ENCODE results near the gene ANKRD34B.

DNA sequence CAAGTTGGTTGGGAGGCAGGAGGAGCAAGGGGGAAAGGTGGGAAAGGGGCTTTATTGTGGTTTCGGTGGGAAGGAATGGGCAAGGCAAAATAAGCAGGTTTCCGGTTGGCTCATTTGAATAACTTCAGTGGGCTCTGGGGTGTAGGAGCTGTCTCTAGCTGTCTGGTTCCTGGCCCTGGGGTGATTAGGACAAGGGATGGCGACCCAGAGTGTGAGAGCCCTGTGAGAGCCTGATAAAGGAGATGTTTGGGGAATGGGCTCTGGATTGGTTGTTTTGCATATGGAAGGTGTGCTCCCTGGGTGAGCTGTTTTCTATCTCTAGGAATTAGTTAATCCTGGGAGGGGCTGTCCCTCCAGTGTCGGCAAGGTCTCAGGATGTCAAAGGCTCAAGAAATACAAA lies 15.4 kb downstream of the ANKRD34B start:
- TF ChIP-seq, protein P1, sequence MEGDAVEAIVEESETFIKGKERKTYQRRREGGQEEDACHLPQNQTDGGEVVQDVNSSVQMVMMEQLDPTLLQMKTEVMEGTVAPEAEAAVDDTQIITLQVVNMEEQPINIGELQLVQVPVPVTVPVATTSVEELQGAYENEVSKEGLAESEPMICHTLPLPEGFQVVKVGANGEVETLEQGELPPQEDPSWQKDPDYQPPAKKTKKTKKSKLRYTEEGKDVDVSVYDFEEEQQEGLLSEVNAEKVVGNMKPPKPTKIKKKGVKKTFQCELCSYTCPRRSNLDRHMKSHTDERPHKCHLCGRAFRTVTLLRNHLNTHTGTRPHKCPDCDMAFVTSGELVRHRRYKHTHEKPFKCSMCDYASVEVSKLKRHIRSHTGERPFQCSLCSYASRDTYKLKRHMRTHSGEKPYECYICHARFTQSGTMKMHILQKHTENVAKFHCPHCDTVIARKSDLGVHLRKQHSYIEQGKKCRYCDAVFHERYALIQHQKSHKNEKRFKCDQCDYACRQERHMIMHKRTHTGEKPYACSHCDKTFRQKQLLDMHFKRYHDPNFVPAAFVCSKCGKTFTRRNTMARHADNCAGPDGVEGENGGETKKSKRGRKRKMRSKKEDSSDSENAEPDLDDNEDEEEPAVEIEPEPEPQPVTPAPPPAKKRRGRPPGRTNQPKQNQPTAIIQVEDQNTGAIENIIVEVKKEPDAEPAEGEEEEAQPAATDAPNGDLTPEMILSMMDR (IDR thresholded peaks at IDR 0.05) = no peak
- TF ChIP-seq POLR2AphosphoS5 (IDR thresholded peaks at IDR 0.05; ENCODE audit: low read depth, low read length) (no peak), SIN3A (IDR thresholded peaks at IDR 0.05; ENCODE audit: borderline replicate concordance, insufficient read depth, low read depth, low read length) (no peak)
- TF ChIP-seq, protein P2, sequence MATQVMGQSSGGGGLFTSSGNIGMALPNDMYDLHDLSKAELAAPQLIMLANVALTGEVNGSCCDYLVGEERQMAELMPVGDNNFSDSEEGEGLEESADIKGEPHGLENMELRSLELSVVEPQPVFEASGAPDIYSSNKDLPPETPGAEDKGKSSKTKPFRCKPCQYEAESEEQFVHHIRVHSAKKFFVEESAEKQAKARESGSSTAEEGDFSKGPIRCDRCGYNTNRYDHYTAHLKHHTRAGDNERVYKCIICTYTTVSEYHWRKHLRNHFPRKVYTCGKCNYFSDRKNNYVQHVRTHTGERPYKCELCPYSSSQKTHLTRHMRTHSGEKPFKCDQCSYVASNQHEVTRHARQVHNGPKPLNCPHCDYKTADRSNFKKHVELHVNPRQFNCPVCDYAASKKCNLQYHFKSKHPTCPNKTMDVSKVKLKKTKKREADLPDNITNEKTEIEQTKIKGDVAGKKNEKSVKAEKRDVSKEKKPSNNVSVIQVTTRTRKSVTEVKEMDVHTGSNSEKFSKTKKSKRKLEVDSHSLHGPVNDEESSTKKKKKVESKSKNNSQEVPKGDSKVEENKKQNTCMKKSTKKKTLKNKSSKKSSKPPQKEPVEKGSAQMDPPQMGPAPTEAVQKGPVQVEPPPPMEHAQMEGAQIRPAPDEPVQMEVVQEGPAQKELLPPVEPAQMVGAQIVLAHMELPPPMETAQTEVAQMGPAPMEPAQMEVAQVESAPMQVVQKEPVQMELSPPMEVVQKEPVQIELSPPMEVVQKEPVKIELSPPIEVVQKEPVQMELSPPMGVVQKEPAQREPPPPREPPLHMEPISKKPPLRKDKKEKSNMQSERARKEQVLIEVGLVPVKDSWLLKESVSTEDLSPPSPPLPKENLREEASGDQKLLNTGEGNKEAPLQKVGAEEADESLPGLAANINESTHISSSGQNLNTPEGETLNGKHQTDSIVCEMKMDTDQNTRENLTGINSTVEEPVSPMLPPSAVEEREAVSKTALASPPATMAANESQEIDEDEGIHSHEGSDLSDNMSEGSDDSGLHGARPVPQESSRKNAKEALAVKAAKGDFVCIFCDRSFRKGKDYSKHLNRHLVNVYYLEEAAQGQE (IDR thresholded peaks at IDR 0.05; ENCODE audit: insufficient read depth in 1 of 2, low read depth in 2 of 2, low read length in 1 of 2) = no peak

All from Panc1 (cell line).